ENCODE data around the gene MTUS2. TPM values are rescaled to one million over a fixed set of nuclear protein-coding genes. Genes with fewer than 3 reads are reported as not detected.
"Not testable (repeated sequence)": the region's sequence is repeated elsewhere in the genome, so short reads cannot be mapped to it uniquely, and the experiment has no call there.

Gene MTUS2
- total and polyA plus RNA-seq, 9 of the 15 experiments (the other 6 are each of a cell fraction or from before 2014, with no cell fraction given): 0.01 to 0.28 (median 0.06) TPM; not detected in 1

GRCh38 chr13:29390598-29390997 lies 570.5 kb downstream of the MTUS2 start:
- intact Hi-C loops (cut with micrococcal nuclease); H2AFZ ChIP-seq (ENCODE audit: low read depth, low read length); DNase-seq (ENCODE audit: extremely low read depth in 1 of 4, low spot score in 3 of 4); H4K20me1 ChIP-seq (replicated peaks; ENCODE audit: control insufficient read depth, insufficient read depth, low read length); H3K79me2 ChIP-seq (ENCODE audit: control insufficient read depth, insufficient read depth, low read length); H3K4me2 ChIP-seq (ENCODE audit: insufficient read depth, low read length); H3K4me3 ChIP-seq; H3K36me3 ChIP-seq (ENCODE audit: control insufficient read depth, insufficient read depth, low read length); FAIRE-seq; H3K27ac ChIP-seq (ENCODE audit: extremely low read depth, low read depth, low read length); H3K27me3 ChIP-seq (ENCODE audit: control insufficient read depth in 2 of 2, insufficient read depth in 2 of 2, low read length in 2 of 2); H3K4me1 ChIP-seq (replicated peaks in 1 of 2; ENCODE audit: control insufficient read depth in 2 of 2, insufficient read depth in 2 of 2, low read length in 2 of 2); H3K9me3 ChIP-seq (replicated peaks; ENCODE audit: control insufficient read depth, insufficient read depth, low read depth, low read length); in situ Hi-C loops (cut with MboI); BruUV-seq (replicated peaks); H3K9ac ChIP-seq (ENCODE audit: insufficient read depth in 1 of 2, low read depth in 2 of 2, low read length in 2 of 2); ATAC-seq; H3K9me1 ChIP-seq (ENCODE audit: control insufficient read depth, insufficient read depth, low read length): not testable (repeated sequence)
- 43% methylated on average over 7 of the region's 9 CpGs for WGBS (ENCODE audit: insufficient coverage, low coverage, missing lambda C conversion rate)
- ChIA-PET POLR2A (interaction anchor here (1.6 kb wide), 1 partner anchor 12 kb away, joined by 5 read pairs; no protein-coding TSS in a partner anchor), CTCF (ENCODE audit: low intra/inter-chr PET ratio) (interaction anchor here (0.7 kb wide), 1 partner anchor 85 kb away, joined by 3 read pairs; no protein-coding TSS in a partner anchor)

- Histone ChIP-seq H3K27me3 (ENCODE audit: control insufficient read depth in 2 of 2, insufficient read depth in 2 of 2, low read length in 2 of 2) (no peaks in the 10 kb centered on the region; a peak in 2 of 5 replicates), H3K36me3 (ENCODE audit: control insufficient read depth, insufficient read depth, low read length) (no peaks in the 10 kb centered on the region), H3K9ac (ENCODE audit: insufficient read depth in 1 of 2, low read depth in 2 of 2, low read length in 2 of 2) (no peak overlapping the region), H3K4me1 (replicated peaks in 1 of 2; ENCODE audit: control insufficient read depth in 2 of 2, insufficient read depth in 2 of 2, low read length in 2 of 2) (no peaks in the 10 kb centered on the region), H3K4me3 (no peak overlapping the region), H4K20me1 (replicated peaks; ENCODE audit: control insufficient read depth, insufficient read depth, low read length) (no peaks in the 10 kb centered on the region), H3K9me1 (ENCODE audit: control insufficient read depth, insufficient read depth, low read length) (no peaks in the 10 kb centered on the region), H3K9me3 (replicated peaks; ENCODE audit: control insufficient read depth, insufficient read depth, low read depth, low read length) (no peaks in the 10 kb centered on the region), H3K27ac (ENCODE audit: extremely low read depth, low read depth, low read length) (no peak overlapping the region), H2AFZ (ENCODE audit: low read depth, low read length) (no peak overlapping the region), H3K79me2 (ENCODE audit: control insufficient read depth, insufficient read depth, low read length) (no peaks in the 10 kb centered on the region), H3K4me2 (ENCODE audit: insufficient read depth, low read length) (no peak overlapping the region)
- FAIRE-seq (no peak), DNase-seq (ENCODE audit: extremely low read depth in 1 of 4, low spot score in 3 of 4) (no peak), ATAC-seq (no peak)
- ChIA-PET CTCF (ENCODE audit: low intra/inter-chr PET ratio) (no interaction called here), POLR2A (no interaction called here)
- no TSS peak for BruUV-seq (replicated peaks)
- TF ChIP-seq CREM (IDR thresholded peaks at IDR 0.05; ENCODE audit: low read depth) (no peak), NCOA1 (IDR thresholded peaks at IDR 0.05; ENCODE audit: low read depth) (no peak), STAG1 (CRISPR knock-in tag; IDR thresholded peaks at IDR 0.05; ENCODE audit: borderline replicate concordance) (no peak), TCF7L2 (IDR thresholded peaks at IDR 0.05; ENCODE audit: low read depth, low read length) (no peak)
- intact Hi-C loops (cut with micrococcal nuclease): no loop called here
- in situ Hi-C loops (cut with MboI): no loop called here
- 0% methylated on average over 2 of the region's 2 CpGs for WGBS (ENCODE audit: insufficient coverage, low coverage, missing lambda C conversion rate)
These were observed 576.3 kb downstream of the MTUS2 start for GRCh38 chr13:29396446-29396845.

Measured in K562 (cell line).